NCI-H1105 (cell line): ENCODE data around the gene LZTR1.
A peak's percentile ranks its signal among the peaks of the same experiment; 100 is the strongest.
"Not testable (repeated sequence)": the region's sequence is repeated elsewhere in the genome, so short reads cannot be mapped to it uniquely, and the experiment has no call there.

Experiments used
- DNase-seq: peaks from one replicate; lab custom pipeline; 2025; lab: John Stamatoyannopoulos, UW

The LZTR1 gene

GRCh38 chr22:21033895-21034294, 51.8 kb downstream of the LZTR1 start:
- DNase-seq, result no peak

DNA sequence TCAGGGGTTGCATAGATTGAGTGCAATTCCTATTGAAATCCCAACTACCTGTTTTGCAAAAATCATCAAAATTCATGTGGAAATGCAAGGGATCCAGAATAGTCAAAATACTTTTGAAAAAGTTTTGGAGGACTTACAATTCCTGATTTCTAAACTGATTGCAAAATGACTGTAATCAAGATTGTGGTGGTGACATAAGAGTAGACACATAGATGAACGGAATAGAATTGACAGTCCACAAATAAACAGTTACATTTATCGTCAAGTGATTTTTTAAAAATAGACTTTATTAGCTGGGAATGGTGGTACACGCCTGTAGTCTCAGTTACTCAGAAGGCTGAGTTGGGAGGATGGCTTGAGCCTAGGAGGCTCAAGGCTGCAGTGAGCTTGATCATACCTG, 52.9 kb downstream of the LZTR1 start:
- DNase-seq, result no peak

- no peak for DNase-seq
Observed at GRCh38 chr22:21038405-21038804, 56.3 kb downstream of the LZTR1 start.

- not testable (repeated sequence) for DNase-seq
Observed at GRCh38 chr22:21039158-21039557, 57.1 kb downstream of the LZTR1 start.

DNA sequence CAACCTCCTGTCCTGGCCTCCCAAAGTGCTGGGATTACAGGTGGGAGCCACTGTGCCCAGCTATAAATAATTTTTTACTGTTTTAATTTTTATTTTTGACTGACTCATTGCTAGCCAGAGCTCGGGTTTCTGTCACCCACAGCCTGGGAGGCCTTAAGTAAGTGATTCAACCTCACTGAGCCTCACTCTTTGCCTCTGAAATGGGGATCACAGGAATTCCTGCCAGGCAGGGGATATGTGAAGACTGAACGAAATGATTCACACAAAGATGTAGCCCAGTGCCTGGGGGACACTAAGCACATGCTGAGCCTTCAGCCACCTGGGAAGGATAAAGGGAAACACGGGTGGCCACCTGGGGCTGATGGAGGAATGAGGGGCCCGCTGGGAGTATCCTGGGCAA, 59.8 kb downstream of the LZTR1 start:
- DNase-seq, result no peak

DNA sequence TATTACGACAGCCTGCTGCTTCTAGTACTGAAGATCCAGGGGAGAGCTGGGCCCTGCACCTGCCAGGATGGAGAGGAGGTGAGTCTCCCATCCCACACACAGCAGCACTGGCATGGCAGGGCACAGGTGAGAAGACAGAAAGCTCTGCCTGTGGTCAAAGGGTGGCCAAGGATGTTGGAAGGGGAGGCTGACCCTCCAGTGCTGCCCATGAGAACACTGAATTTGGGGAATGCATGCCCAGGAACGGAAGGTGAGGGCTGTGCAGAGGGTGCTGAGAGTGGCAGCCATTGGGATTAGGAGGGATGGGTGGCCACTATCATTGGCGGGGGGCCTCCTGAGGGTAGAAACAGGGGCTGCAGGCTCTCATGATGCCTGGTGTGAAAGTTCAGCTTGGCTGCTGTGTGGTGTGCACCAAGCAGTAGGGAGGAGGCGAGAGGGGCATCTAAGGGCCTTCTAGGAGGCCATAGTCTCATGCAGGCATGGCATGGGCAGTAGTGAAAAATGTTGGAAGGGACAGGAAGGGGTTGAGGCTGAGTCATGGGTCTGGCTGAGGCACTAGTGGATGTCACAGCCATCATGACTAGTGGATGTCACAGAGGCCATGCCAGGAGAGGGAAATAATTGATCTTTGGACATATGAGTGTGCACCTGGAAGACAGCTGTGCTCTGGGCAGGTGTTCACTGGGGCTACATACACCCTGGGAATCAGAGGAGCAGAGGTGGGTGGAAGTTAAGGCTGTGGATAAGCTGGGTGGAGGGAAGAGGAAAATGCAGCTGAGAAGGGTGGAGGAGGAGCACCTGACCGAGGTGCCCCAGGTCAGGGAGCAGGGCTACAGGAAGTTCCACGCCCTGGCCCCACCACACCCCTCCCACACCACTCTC, 61.1 kb downstream of the LZTR1 start:
- DNase-seq, result no peak

DNA sequence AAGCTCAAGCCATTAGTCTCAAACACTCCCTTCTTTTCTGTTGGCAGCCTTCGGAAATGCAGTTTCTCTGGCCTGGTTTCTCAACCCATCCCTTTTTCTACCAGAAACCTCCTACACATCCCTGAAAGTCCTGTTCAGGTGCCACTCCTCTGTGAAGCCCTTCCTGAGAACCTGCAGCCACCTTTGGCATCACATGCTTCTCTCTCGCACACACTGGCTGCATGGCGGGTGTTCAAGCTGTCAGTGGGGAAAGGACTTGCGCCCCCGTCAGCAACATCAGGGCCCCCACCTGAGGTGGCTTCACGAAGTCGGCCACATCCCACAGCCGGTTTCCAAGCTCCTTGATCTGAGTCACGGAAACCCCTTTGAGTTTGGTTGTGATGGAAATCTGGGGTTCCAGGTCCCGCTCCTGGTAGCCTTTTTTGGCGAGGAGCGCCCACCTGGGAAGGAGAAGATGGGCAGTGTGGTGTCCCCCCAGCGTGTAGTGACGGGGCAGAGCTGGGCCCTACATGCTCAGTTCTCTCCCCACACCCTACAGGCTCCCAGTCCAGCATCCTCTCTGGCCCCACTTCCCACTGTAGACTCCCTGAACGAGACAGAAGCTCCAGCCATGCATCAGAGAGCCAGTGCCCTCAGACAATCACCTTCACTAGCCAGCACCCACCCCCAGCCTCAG, 61.9 kb downstream of the LZTR1 start:
- DNase-seq, result no peak

DNA sequence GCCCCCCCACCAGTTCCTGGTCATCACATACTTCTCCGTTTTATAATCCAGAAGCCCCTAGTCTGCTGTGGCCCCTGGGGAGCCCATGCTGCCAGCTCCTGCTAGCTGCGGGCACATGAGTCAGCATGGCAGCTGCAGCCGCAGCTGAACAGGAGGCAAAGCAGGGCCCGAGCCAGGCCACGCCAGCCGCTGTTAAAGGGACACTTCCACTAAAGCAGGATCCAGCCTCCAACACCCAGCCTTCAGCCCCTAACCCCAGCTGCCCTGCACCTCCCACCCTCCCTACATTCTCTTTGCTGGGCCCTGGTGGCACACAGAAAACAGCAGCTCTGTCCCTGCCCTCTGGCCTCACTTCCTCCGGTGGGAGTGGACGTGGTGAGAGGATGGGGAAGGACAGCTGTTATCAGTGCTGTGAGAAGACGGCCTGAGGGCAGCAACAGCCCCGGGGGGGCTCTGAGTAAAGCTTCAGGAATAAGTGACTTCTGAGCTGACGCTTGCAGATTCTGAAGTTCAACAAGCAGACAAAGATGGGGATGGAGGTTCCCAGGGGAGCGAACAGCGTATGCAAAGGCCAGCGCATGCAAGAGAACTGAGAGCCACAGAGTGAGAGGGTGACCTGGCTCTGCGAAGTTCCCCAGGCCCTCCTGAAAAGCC, 63.0 kb downstream of the LZTR1 start:
- DNase-seq, result no peak

GRCh38 chr22:21045585-21046294, 63.6 kb downstream of the LZTR1 start, which contains the start of gene LRRC74B:
Gene LRRC74B (plus strand): TSS chr22:21045946. CDS start chr22:21045987, 41 bp downstream.
- peak; percentile 88 for DNase-seq

DNA sequence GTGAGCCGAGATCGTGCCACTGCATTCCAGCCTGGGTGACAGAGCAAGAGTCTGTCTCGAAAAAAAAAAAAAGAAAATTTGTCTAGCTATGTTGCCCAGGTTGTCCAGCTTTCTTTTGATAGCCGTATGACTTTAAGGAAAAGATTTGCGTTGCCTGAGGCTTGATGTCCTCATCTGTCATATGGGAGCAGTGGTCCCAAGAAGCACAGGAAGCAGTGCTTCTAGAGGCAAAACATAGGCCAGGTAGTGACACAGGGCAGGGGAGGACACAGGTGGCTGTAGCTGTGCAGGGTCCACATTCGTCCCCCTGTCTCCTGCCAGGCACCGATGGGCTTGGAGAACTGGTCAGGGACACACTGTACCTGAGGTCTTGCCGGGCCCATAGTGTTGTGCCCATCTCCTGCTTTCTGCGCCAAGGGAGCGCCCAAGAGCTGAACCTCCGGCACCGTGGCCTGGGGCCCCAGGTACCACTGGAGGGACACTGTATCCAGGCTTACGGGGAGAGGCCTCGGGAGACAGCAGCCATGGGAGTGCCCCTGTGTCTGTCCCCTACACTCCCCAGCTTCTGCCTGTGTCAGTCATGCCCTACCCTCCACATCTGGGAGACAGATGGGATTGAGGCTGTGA, 65.1 kb downstream of the LZTR1 start:
- no peak for DNase-seq

- DNase-seq, result no peak
Observed at GRCh38 chr22:21047730-21048129, 65.6 kb downstream of the LZTR1 start.

- DNase-seq, result not testable (repeated sequence)
Observed at GRCh38 chr22:21048448-21048847, 66.4 kb downstream of the LZTR1 start.
